HCT116 (cell line): ENCODE results near the gene C2orf76.

Source experiments
- SRF ChIP-seq: IDR thresholded peaks from 2 replicates; pipeline ENCODE4 v1.6.1; 2012; ENCODE audit warnings: low read depth
- ZBTB33 ChIP-seq: IDR thresholded peaks from 2 replicates; pipeline ENCODE4 v1.6.1; 2011; ENCODE audit warnings: mild to moderate bottlenecking, low read length, moderate library complexity; ENCODE audit not compliant: insufficient replicate concordance; ENCODE audit errors: extremely low read depth
- ZFX ChIP-seq: fragments of 450-650 bp; IDR thresholded peaks from 2 replicates; pipeline ENCODE4 v1.6.1; 2017

GRCh38 chr2:119385466-119385865, 18.8 kb upstream of the C2orf76 start:
- TF ChIP-seq SRF (no peak), ZBTB33 (no peak), ZFX (no peak)
